Heart left ventricle (tissue), 16 donors: ENCODE results near the gene UBE2R2. TPM values are rescaled to one million over a fixed set of nuclear protein-coding genes. Genes with fewer than 3 reads are reported as not detected.
"Not testable (repeated sequence)": the region's sequence is repeated elsewhere in the genome, so short reads cannot be mapped to it uniquely, and the experiment has no call there.

Experiments
- ATAC-seq, 4 donors: fragments of 200-7000 bp; cut with Tn5 transposase; one replicate each; pipeline ENCODE4 v1.9.1; 2020 to 2022; ENCODE audit warnings: moderate library complexity in 4 of 4, mild to moderate bottlenecking in 3 of 4, moderate number of reproducible peaks in 1 of 4
- DNase-seq, 5 donors: peaks; one replicate each; pipeline ENCODE4 v3.0.0-alpha.2; 2020
- H3K27ac ChIP-seq, 12 donors: fragments of 200-600 bp; sonication (generic) in 4 of 12; one replicate each; pipeline versions ENCODE4 v1.5.0 to v1.8.0; 2016 to 2022; ENCODE audit warnings: mild to moderate bottlenecking in 2 of 12
- H3K27me3 ChIP-seq, 9 donors: fragments of 200-600 bp; sonication (generic) in 2 of 9; one replicate each; pipeline versions ENCODE4 v1.5.1 to v1.8.0; 2016 to 2022; ENCODE audit warnings: mild to moderate bottlenecking in 3 of 9
- H3K36me3 ChIP-seq, 9 donors: fragments of 200-600 bp; sonication (generic) in 2 of 9; one replicate each; pipeline versions ENCODE4 v1.5.0 to v1.8.0; 2018 to 2022; ENCODE audit warnings: mild to moderate bottlenecking in 2 of 9
- H3K4me1 ChIP-seq, 12 donors: fragments of 200-600 bp; sonication (generic) in 4 of 12; one replicate each; pipeline versions ENCODE4 v1.5.0 to v1.8.0; 2016 to 2022; ENCODE audit warnings: mild to moderate bottlenecking in 3 of 12
- H3K4me3 ChIP-seq, 12 donors: fragments of 200-600 bp; sonication (generic) in 4 of 12; one replicate each; pipeline versions ENCODE4 v1.5.0 to v1.8.0; 2017 to 2022; ENCODE audit warnings: mild to moderate bottlenecking in 9 of 12, moderate library complexity in 4 of 12
- H3K9me3 ChIP-seq, 12 donors: fragments of 200-600 bp; sonication (generic) in 4 of 12; one replicate each; pipeline versions ENCODE4 v1.5.0 to v1.8.0; 2016 to 2022; ENCODE audit warnings: mild to moderate bottlenecking in 1 of 12
- POLR2A ChIP-seq, 2 donors: fragments of 450-650 bp; IDR thresholded peaks; one replicate each; pipeline ENCODE4 v1.6.1; 2017; ENCODE audit warnings: antibody characterized with exemption in 2 of 2, mild to moderate bottlenecking in 2 of 2, moderate library complexity in 2 of 2
- WGBS, 4 donors: extraction: QIAGEN DNeasy Blood & Tissue Kit in 2 of 4; methylation state at CpG; one replicate each; pipeline versions ENCODE4 v1.1.5 to v1.1.7; 2013 to 2018; 5-methylcytosine and 5-hydroxymethylcytosine counted together
- intact Hi-C, 10 donors: fragments of 100-400 bp; cut with DNase I; formaldehyde crosslinking; loops; one replicate each; pipeline versions ENCODE4 v1.11.1 to v1.14.2; 2022
- polyA plus RNA-seq, 2 donors: library from polyadenylated mRNA; stranded (reverse); fragments of 200-250 nt; gene quantifications; one replicate each; pipeline ENCODE4 v1.2.3, GENCODE V29; 2013
- total RNA-seq, 9 donors: library from RNA; depleted of rRNA in 2 of 9; stranded (reverse); fragments of >200 nt in 2 of 9; fragmentation: NEBNext Ultra II Directional in 3 of 9; extraction: Animal tissue kit (Norgen Biotek cat#: 25700) in 3 of 9; gene quantifications; one replicate each; pipeline versions ENCODE4 v1.1.0 to v1.2.4, GENCODE V29; 2016 to 2023
- TF ChIP-seq, protein P1 (sequence below), 12 donors: fragments of 200-600 bp; sonication (generic) in 4 of 12; IDR thresholded peaks; one replicate each; pipeline versions ENCODE4 v1.5.0 to v1.8.0; 2018 to 2022; ENCODE audit warnings: antibody characterized with exemption in 12 of 12, mild to moderate bottlenecking in 5 of 12
- donor health status: ischemic (EF 13 %, LVEDD 7.1; RV severe dilation, severe dysfunction).
- donor health status: healthy with polysubstance abuse.
- donor health status: DM: no; HTN: yes; CAD: no.
- donor health status: DM: no; HTN: no; CAD: no.
- donor health status: ischemic (EF 25% LVEDD 6.9; RV normal size, moderate dysfunction).
- donor health status: ischemic (EF 25% LVEDD 5.7; RV mildly dilated, moderate dysfunction).
- donor health status: healthy.
- donor health status: DM: yes; HTN: yes; CAD: no.
- donor health status: ischemic (EF 35%, LVEDD 5.7; RV mildly dilated, moderate dysfunction).
- donor health status: nonischemic (EF 11% LVEDD 7.7; RV severe dilation, severe dysfunction).
- donor health status: DM: yes; HTN: yes; CAD: no.
- donor health status: PGD.
- donor health status: ischemic (EF 29% LVEDD 5.4; RV normal size, mild dysfunction).
- donor health status: nonischemic (EF 23%, LVEDD 6.1; RV moderate dilation, normal function).

UBE2R2 gene
- total and polyA plus RNA-seq, 11 donors = 18.6 to 45.7 (median 39.5) TPM

DNA sequence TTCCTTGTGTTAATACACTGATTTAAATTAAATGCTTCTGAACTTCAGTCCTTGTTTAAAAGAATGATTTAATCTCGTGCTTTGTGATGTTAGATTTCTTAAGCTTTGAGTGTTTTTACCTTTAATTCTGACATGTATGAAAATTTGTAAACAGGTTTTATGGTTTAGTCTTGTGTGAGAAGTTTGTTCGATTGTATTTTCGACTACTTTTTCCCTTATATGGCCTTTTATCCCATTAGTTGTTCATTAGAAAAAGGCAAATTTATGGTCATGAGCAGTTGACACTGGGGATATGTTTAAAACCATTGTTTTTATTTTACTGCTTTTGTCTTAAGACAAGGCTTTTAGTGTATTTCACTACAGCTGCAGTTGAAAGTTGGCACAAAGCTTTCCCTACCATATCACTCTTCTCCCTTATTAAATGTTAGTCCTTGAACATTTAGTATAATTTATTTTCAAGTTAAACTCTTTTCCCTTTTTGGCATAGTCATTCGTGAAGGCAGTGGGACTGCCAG, 3.3 kb downstream of the UBE2R2 start:
- DNase-seq = no peak
- Histone ChIP-seq H3K9me3 (no peaks in the 10 kb centered on the region), H3K36me3 (peaks cover 0 to 5% (median 0%) of the 10 kb centered on the region in 9 donors), H3K4me3 (peak overlapping the region in 1 of 12 donors; percentile 94), H3K27ac (peak overlapping the region in 2 of 12 donors; percentile 26 to 98), H3K4me1 (peaks cover 3 to 59% (median 36%) of the 10 kb centered on the region in 12 donors), H3K27me3 (no peaks in the 10 kb centered on the region)
- intact Hi-C loops = no loop called here
- ATAC-seq = no peak
- 48 to 56% (median 49%) methylated on average over 4 of the region's 4 CpGs for WGBS, 4 donors
- no peak for TF ChIP-seq POLR2A (IDR thresholded peaks at IDR 0.05)
- TF ChIP-seq, protein P1, sequence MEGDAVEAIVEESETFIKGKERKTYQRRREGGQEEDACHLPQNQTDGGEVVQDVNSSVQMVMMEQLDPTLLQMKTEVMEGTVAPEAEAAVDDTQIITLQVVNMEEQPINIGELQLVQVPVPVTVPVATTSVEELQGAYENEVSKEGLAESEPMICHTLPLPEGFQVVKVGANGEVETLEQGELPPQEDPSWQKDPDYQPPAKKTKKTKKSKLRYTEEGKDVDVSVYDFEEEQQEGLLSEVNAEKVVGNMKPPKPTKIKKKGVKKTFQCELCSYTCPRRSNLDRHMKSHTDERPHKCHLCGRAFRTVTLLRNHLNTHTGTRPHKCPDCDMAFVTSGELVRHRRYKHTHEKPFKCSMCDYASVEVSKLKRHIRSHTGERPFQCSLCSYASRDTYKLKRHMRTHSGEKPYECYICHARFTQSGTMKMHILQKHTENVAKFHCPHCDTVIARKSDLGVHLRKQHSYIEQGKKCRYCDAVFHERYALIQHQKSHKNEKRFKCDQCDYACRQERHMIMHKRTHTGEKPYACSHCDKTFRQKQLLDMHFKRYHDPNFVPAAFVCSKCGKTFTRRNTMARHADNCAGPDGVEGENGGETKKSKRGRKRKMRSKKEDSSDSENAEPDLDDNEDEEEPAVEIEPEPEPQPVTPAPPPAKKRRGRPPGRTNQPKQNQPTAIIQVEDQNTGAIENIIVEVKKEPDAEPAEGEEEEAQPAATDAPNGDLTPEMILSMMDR (IDR thresholded peaks at IDR 0.05) = no peak

DNA sequence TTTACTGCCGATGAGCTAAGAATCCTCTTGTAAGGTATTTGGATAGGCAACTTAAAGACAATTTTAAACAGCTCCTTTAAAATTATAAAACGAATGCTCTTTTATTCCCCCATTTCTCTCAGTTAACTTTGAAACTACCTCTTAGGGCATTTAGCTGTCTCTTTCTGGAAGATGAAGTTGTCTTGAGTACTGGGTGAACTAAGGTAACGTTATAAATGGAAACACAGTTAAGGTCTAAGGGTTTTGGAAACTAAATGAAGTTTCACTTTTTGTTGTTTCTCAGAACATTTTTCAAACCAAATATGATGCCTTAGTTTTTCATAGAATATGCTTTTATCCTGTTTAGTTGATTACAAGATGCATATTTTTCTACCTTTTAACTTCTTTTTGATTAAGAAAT, 6.8 kb downstream of the UBE2R2 start:
- H3K9me3 ChIP-seq = peaks cover 0 to 4% (median 0%) of the 10 kb centered on the region in 12 donors
- WGBS, 4 donors = 61 to 78% (median 71%) methylated on average over 3 of the region's 3 CpGs
- H3K4me3 ChIP-seq = no peak overlapping the region
- DNase-seq (no peak), ATAC-seq (no peak)
- H3K36me3 ChIP-seq = peaks cover 0 to 11% (median 0%) of the 10 kb centered on the region in 9 donors
- H3K27ac ChIP-seq = no peak overlapping the region
- no peaks in the 10 kb centered on the region for H3K27me3 ChIP-seq
- intact Hi-C loops = no loop called here
- peaks cover 0 to 51% (median 27%) of the 10 kb centered on the region in 12 donors for H3K4me1 ChIP-seq
- TF ChIP-seq POLR2A (IDR thresholded peaks at IDR 0.05) = no peak
- TF ChIP-seq, protein P1 (IDR thresholded peaks at IDR 0.05) = no peak

DNA sequence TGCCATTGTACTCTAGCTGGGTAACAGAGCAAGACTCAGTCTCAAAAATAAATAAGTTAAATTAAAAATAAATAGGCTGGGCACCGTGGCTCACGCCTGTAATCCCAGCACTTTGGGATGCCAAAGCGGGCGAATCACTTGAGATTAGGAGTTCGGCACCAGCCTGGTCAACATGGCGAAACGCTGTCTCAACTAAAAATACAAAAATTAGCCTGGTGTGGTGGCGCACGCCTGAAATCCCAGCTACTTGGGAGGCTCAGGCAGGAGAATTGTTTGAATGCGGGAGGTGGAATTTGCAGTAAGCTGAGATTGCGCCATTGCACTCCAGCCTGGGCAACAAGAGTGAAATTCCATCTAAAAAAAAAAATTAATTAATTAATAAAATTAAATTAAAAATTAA, 10.3 kb downstream of the UBE2R2 start:
- intact Hi-C loops = not testable (repeated sequence)

DNA sequence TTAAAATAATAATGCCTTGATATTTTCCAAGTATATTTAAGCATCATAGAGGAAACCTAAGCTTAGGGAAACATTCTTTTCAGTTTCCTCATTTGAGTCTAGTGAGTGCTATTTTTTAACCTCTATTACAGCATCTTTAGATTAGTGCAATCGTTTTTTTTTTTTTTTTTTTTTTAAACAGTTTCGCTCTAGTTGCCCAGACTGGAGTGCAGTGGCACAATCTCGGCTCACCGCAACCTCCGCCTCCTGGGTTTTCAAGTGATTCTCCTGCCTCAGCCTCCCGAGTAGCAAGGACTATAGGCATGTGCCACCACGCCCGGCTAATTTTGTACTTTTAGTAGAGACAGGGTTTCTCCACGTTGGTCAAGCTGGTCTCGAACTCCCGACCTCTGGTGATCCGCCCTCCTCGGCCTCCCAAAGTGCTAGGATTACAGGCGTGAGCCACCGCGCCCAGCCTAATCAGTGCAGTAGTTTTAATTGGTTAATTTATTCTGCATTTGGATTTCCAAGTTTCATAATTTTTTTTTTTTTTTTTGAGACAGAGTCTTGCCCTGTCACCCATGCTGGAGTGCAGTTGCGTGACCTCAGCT, 12.8 kb downstream of the UBE2R2 start:
- 89 to 91% (median 90%) methylated on average over 17 of the region's 17 CpGs for WGBS, 4 donors
- ATAC-seq, H3K27ac ChIP-seq, H3K4me3 ChIP-seq, H3K36me3 ChIP-seq, H3K27me3 ChIP-seq, H3K9me3 ChIP-seq, DNase-seq, intact Hi-C loops: not testable (repeated sequence)
- peaks cover 0 to 18% (median 5%) of the 10 kb centered on the region in 12 donors for H3K4me1 ChIP-seq

More for the DNA sequence above, 10.3 kb downstream of the UBE2R2 start:
- Histone ChIP-seq H3K36me3 (peaks cover 0 to 14% (median 0%) of the 10 kb centered on the region in 9 donors), H3K4me1 (peaks cover 0 to 25% (median 7%) of the 10 kb centered on the region in 12 donors)
- DNase-seq, ATAC-seq, H3K4me3 ChIP-seq, H3K9me3 ChIP-seq, H3K27me3 ChIP-seq, H3K27ac ChIP-seq: not testable (repeated sequence)
- WGBS, 4 donors = 96 to 98% (median 97%) methylated on average over 11 of the region's 11 CpGs

DNA sequence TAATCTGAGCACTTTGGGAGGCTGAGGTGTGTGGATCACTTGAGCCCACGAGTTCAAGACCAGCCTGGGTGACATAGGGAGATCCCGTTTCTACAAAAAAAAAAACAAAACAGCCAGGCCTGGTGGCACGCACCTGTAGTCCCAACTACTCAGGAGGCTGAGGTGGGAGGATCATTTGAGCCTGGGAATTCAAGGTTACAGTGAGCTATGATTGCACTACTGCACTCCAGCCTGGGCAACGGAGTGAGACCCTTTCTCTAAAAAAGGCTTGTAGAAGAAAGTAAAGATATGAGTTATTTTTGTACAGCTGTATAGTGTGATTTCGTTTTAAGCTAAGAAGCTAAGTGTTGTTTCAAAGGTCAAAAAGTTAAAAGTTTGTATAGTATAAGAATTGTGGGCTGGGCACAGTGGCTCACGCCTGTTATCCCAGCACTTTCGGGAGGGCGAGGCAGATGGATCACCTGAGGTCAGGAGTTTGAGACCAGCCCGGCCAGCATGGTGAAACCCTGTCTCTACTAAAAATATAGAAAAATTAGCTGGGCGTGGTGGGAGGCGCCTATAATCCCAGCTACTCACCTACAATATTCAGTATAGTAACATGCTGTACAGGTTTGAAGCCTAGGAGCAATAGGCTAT, 18.8 kb downstream of the UBE2R2 start:
- no peaks in the 10 kb centered on the region for H3K27me3 ChIP-seq
- peaks cover 0 to 58% (median 30%) of the 10 kb centered on the region in 12 donors for H3K4me1 ChIP-seq
- TF ChIP-seq POLR2A (IDR thresholded peaks at IDR 0.05) = no peak
- TF ChIP-seq, protein P1 (IDR thresholded peaks at IDR 0.05) = no peak
- no peaks in the 10 kb centered on the region for H3K9me3 ChIP-seq
- no peak overlapping the region for H3K4me3 ChIP-seq
- DNase-seq = no peak
- intact Hi-C loops = no loop called here
- peaks cover 0 to 3% (median 0%) of the 10 kb centered on the region in 9 donors for H3K36me3 ChIP-seq
- 83 to 86% (median 84%) methylated on average over 11 of the region's 11 CpGs for WGBS, 4 donors
- peak overlapping the region in 3 of 12 donors; percentile 14 to 80 (median 20) for H3K27ac ChIP-seq
- no peak for ATAC-seq

DNA sequence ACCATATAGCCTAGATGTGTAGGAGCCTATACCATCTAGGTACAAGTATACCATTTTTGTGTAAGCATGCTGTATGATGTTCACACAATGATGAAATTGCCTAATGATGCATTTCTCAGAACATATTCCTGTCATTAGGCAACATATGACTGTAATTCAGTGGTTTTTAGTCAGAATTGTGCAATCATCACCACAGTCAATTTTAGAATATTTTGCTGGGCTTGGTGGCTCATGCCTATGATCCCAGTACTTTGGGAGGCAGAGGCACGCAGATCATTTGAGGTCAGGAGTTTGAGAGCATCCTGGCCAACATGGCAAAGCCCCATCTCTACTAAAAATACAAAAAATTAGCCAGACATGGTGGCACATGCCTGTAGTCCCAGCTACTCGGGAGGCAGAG, 19.3 kb downstream of the UBE2R2 start:
- ATAC-seq = peak in 3 of 4 donors; percentile 37 to 79 (median 76)
- H3K27me3 ChIP-seq, DNase-seq, H3K4me3 ChIP-seq, intact Hi-C loops, H3K9me3 ChIP-seq, H3K36me3 ChIP-seq: not testable (repeated sequence)
- peak overlapping the region in 3 of 12 donors; percentile 14 to 80 (median 20) for H3K27ac ChIP-seq
- WGBS, 4 donors = 53 to 83% (median 65%) methylated on average over 2 of the region's 2 CpGs
- peaks cover 0 to 63% (median 33%) of the 10 kb centered on the region in 12 donors for H3K4me1 ChIP-seq
